KOPT-K1 (cell line): ENCODE data around the gene SLC25A52.
"Not testable (repeated sequence)": the region's sequence is repeated elsewhere in the genome, so short reads cannot be mapped to it uniquely, and the experiment has no call there.

Source experiments
- H3K27ac ChIP-seq: fragments of 200-600 bp; sonication (generic); 2 replicates; pipeline ENCODE4 v1.5.1; 2016; ENCODE audit warnings: antibody characterized with exemption, mild to moderate bottlenecking, low read depth, low read length; ENCODE audit not compliant: poor library complexity, severe bottlenecking
- H3K36me3 ChIP-seq: fragments of 200-600 bp; sonication (generic); 2 replicates; pipeline ENCODE4 v1.5.1; 2017; ENCODE audit warnings: antibody characterized with exemption, mild to moderate bottlenecking, low read length, moderate library complexity; ENCODE audit not compliant: insufficient read depth
- H3K9me3 ChIP-seq: fragments of 200-600 bp; sonication (generic); 2 replicates; pipeline ENCODE4 v1.5.1; 2017; ENCODE audit warnings: antibody characterized with exemption, low read length, mild to moderate bottlenecking; ENCODE audit not compliant: insufficient read depth, poor library complexity, severe bottlenecking

SLC25A52 gene

GRCh38 chr18:31760695-31761094 is at the start of gene SLC25A52:
Gene SLC25A52 (minus strand): TSS chr18:31760880. CDS start chr18:31760661, 219 bp downstream.
- H3K9me3 ChIP-seq: no peaks in the 10 kb centered on the region
- H3K27ac ChIP-seq: no peak within 1 kb of the TSS
- H3K36me3 ChIP-seq: no peaks in the 10 kb centered on the region

- H3K36me3 ChIP-seq, H3K27ac ChIP-seq, H3K9me3 ChIP-seq: not testable (repeated sequence)
Measured at GRCh38 chr18:31809049-31809448, 48.4 kb upstream of the SLC25A52 start.

GRCh38 chr18:31801078-31801477 is 40.4 kb upstream of the SLC25A52 start:
- Histone ChIP-seq H3K36me3 (no peaks in the 10 kb centered on the region), H3K9me3 (no peaks in the 10 kb centered on the region), H3K27ac (no peak overlapping the region)

- H3K36me3 ChIP-seq, H3K9me3 ChIP-seq, H3K27ac ChIP-seq: not testable (repeated sequence)
Measured at GRCh38 chr18:31799257-31799656, 38.6 kb upstream of the SLC25A52 start.

GRCh38 chr18:31798399-31798798 is 37.7 kb upstream of the SLC25A52 start:
- Histone ChIP-seq H3K9me3 (no peaks in the 10 kb centered on the region), H3K27ac (no peak overlapping the region), H3K36me3 (no peaks in the 10 kb centered on the region)

GRCh38 chr18:31795747-31796146 is 35.1 kb upstream of the SLC25A52 start:
- Histone ChIP-seq H3K9me3 (no peaks in the 10 kb centered on the region), H3K36me3 (no peaks in the 10 kb centered on the region), H3K27ac (no peak overlapping the region)

- H3K27ac ChIP-seq: no peak overlapping the region
- no peaks in the 10 kb centered on the region for H3K9me3 ChIP-seq
Measured at GRCh38 chr18:31793531-31793930, 32.9 kb upstream of the SLC25A52 start.

GRCh38 chr18:31792580-31792911 is 31.9 kb upstream of the SLC25A52 start:
- H3K9me3 ChIP-seq: no peaks in the 10 kb centered on the region
- H3K27ac ChIP-seq: no peak overlapping the region
- H3K36me3 ChIP-seq: no peaks in the 10 kb centered on the region

More at GRCh38 chr18:31793531-31793930, 32.9 kb upstream of the SLC25A52 start:
- no peaks in the 10 kb centered on the region for H3K36me3 ChIP-seq

- Histone ChIP-seq H3K36me3 (no peaks in the 10 kb centered on the region), H3K9me3 (no peaks in the 10 kb centered on the region), H3K27ac (no peak overlapping the region)
Measured at GRCh38 chr18:31791817-31792579, 31.3 kb upstream of the SLC25A52 start.

- no peaks in the 10 kb centered on the region for H3K9me3 ChIP-seq
- H3K36me3 ChIP-seq: no peaks in the 10 kb centered on the region
- no peak overlapping the region for H3K27ac ChIP-seq
Measured at GRCh38 chr18:31789409-31789808, 28.7 kb upstream of the SLC25A52 start.

- H3K9me3 ChIP-seq: peaks cover 20% of the 10 kb centered on the region
- H3K36me3 ChIP-seq: no peaks in the 10 kb centered on the region
- H3K27ac ChIP-seq: no peak overlapping the region
Measured at GRCh38 chr18:31783059-31783458, 22.4 kb upstream of the SLC25A52 start.

GRCh38 chr18:31778391-31778950 is 17.8 kb upstream of the SLC25A52 start:
- Histone ChIP-seq H3K36me3 (no peaks in the 10 kb centered on the region), H3K27ac (no peak overlapping the region), H3K9me3 (peaks cover 26% of the 10 kb centered on the region)

- Histone ChIP-seq H3K36me3 (no peaks in the 10 kb centered on the region), H3K27ac (no peak overlapping the region), H3K9me3 (peaks cover 26% of the 10 kb centered on the region)
Measured at GRCh38 chr18:31776093-31776492, 15.4 kb upstream of the SLC25A52 start.

GRCh38 chr18:31774962-31775361 is 14.3 kb upstream of the SLC25A52 start:
- peaks cover 24% of the 10 kb centered on the region for H3K9me3 ChIP-seq

GRCh38 chr18:31774477-31774785 is 13.8 kb upstream of the SLC25A52 start:
- no peak overlapping the region for H3K27ac ChIP-seq
- peaks cover 18% of the 10 kb centered on the region for H3K9me3 ChIP-seq
- H3K36me3 ChIP-seq: no peaks in the 10 kb centered on the region

More at GRCh38 chr18:31774962-31775361, 14.3 kb upstream of the SLC25A52 start:
- no peaks in the 10 kb centered on the region for H3K36me3 ChIP-seq
- H3K27ac ChIP-seq: no peak overlapping the region
